Measurements from ENCODE around the gene POLDIP2. TPM values are rescaled to one million over a fixed set of nuclear protein-coding genes. Genes with fewer than 3 reads are reported as not detected.

Gene POLDIP2
- total RNA-seq, 1 experiment from 2014 or later = 82.8 TPM

GRCh38 chr17:28399808-28400207 is 42.5 kb upstream of the POLDIP2 start:
- no CpG with 5 or more reads among the region's 4 CpGs for WGBS (ENCODE audit: extremely low coverage, insufficient read length, low lambda C conversion rate)
- Histone ChIP-seq H3K14ac (ENCODE audit: insufficient read depth, low read length) (no peak overlapping the region), H3K79me1 (ENCODE audit: insufficient read depth, low read depth, low read length, poor library complexity, severe bottlenecking) (no peaks in the 10 kb centered on the region), H3K27me3 (ENCODE audit: insufficient read depth, low read length) (no peaks in the 10 kb centered on the region; the same call in 1 of the 2 replicates), H3K56ac (ENCODE audit: insufficient read length, low read depth, low read length) (no peak overlapping the region), H3K4me2 (ENCODE audit: insufficient read depth, insufficient read length, low read length) (no peak overlapping the region), H3K27ac (ENCODE audit: insufficient read length, low read depth, low read length) (no peak overlapping the region), H4K91ac (ENCODE audit: insufficient read length, low read depth, low read length) (no peak overlapping the region), H3K4ac (ENCODE audit: low read depth, low read length) (no peak overlapping the region), H2AFZ (ENCODE audit: low read length) (no peak overlapping the region), H2BK120ac (ENCODE audit: low read depth, low read length, poor library complexity, severe bottlenecking) (no peak overlapping the region), H2AK5ac (ENCODE audit: insufficient read length, low read length) (no peak overlapping the region), H3K9me3 (ENCODE audit: control insufficient read depth, low read depth, low read length) (no peaks in the 10 kb centered on the region), H3K4me1 (ENCODE audit: insufficient read depth, low read length) (peaks cover 6% of the 10 kb centered on the region; the same call in 1 of the 2 replicates), H4K8ac (replicated peaks; ENCODE audit: insufficient read length, low read depth, low read length) (no peak overlapping the region), H3K18ac (ENCODE audit: insufficient read length, low read depth, low read length) (no peak overlapping the region), H3K23ac (ENCODE audit: insufficient read length, low read depth, low read length) (no peak overlapping the region), H4K20me1 (ENCODE audit: control insufficient read depth, insufficient read depth, insufficient read length) (no peaks in the 10 kb centered on the region), H2BK15ac (ENCODE audit: low read depth, low read length) (no peak overlapping the region), H3K79me2 (ENCODE audit: insufficient read depth, low read length) (no peaks in the 10 kb centered on the region), H3K23me2 (ENCODE audit: insufficient read length, low read depth, low read length, poor library complexity, severe bottlenecking) (no peaks in the 10 kb centered on the region), H2BK20ac (ENCODE audit: low read depth, low read length, poor library complexity, severe bottlenecking) (no peak overlapping the region), H4K5ac (ENCODE audit: insufficient read length, low read depth, low read length) (no peak overlapping the region), H3K9ac (ENCODE audit: extremely low read depth, insufficient read length, low read length) (no peak overlapping the region), H2BK12ac (ENCODE audit: insufficient read length, low read depth, low read length) (no peak overlapping the region), H2BK5ac (ENCODE audit: insufficient read length, low read length) (no peak overlapping the region), H3T11ph (ENCODE audit: low read length) (no peak overlapping the region)
- no peak for TF ChIP-seq CTCF (conservative IDR thresholded peaks at IDR 0.05)
- peaks cover 73% of the 10 kb centered on the region for H3K27me3 Mint-ChIP-seq (ENCODE audit: low read depth)
- peaks cover 0 to 13% (median 5%) of the 10 kb centered on the region in 3 experiments; a peak in 3 of 7 replicates for H3K36me3 Mint-ChIP-seq (ENCODE audit: insufficient read depth in 1 of 3, low read depth in 3 of 3)
- no peak overlapping the region for H3K4me3 Mint-ChIP-seq
- H3K9me3 Mint-ChIP-seq = no peaks in the 10 kb centered on the region
- no peak overlapping the region for H3K27ac Mint-ChIP-seq
- DNase-seq = no peak
- peaks cover 33 to 43% of the 10 kb centered on the region in 2 experiments for H3K4me1 Mint-ChIP-seq
